Kidney (tissue), 14 donors: Measurements from ENCODE around the gene TSBP1. TPM values are rescaled to one million over a fixed set of nuclear protein-coding genes. Genes with fewer than 3 reads are reported as not detected.

ENCODE experiments used
- DNase-seq, 5 donors: peaks; one replicate each; pipeline ENCODE4 v3.0.0-alpha.2; 2013 to 2020
- FAIRE-seq: peaks from 2 replicates; lab custom pipeline; 2012; peaks lifted over from hg19 to GRCh38; lab: Jason Lieb, UNC
- H3K27ac ChIP-seq, 2 donors: one replicate each; pipeline ENCODE4 v1.7.0; 2013; ENCODE audit warnings: low read depth in 2 of 2, low read length in 2 of 2, inconsistent platforms in 1 of 2
- H3K27me3 ChIP-seq: one replicate; pipeline ENCODE4 v1.7.1; 2013; ENCODE audit warnings: low read length, inconsistent platforms; ENCODE audit not compliant: control insufficient read depth, insufficient read depth
- H3K36me3 ChIP-seq, 3 donors: one replicate each; pipeline versions ENCODE4 v1.7.0 to v1.7.1; 2013; ENCODE audit warnings: low read length in 3 of 3, control low read depth in 1 of 3, inconsistent platforms in 1 of 3; ENCODE audit not compliant: insufficient read depth in 3 of 3, control insufficient read depth in 2 of 3
- H3K4me1 ChIP-seq, 3 donors: one replicate each; pipeline versions ENCODE4 v1.7.0 to v1.7.1; 2013; ENCODE audit warnings: low read length in 3 of 3, inconsistent platforms in 1 of 3, low read depth in 1 of 3; ENCODE audit not compliant: control insufficient read depth in 2 of 3, insufficient read depth in 2 of 3
- H3K4me3 ChIP-seq, 3 donors: one replicate each; pipeline versions ENCODE4 v1.7.0 to v1.8.1; 2013; ENCODE audit warnings: low read length in 3 of 3, control low read depth in 1 of 3, inconsistent platforms in 1 of 3
- H3K9ac ChIP-seq, 3 donors: one replicate each; pipeline versions ENCODE4 v1.7.0 to v1.7.1; 2013; ENCODE audit warnings: low read length in 3 of 3, control low read depth in 1 of 3, inconsistent platforms in 1 of 3
- H3K9me3 ChIP-seq, 3 donors: one replicate each; pipeline versions ENCODE4 v1.7.0 to v1.7.1; 2013; ENCODE audit warnings: low read length in 3 of 3, control low read depth in 1 of 3, inconsistent platforms in 1 of 3; ENCODE audit not compliant: control insufficient read depth in 2 of 3, insufficient read depth in 1 of 3
- intact Hi-C: fragments of 100-400 bp; cut with DNase I; formaldehyde crosslinking; loops from one replicate; pipeline ENCODE4 v1.11.1; 2022
- polyA plus RNA-seq: library from polyadenylated mRNA; stranded (reverse); fragments of 350-450 nt; fragmentation: Illumina TruSeq; extraction: RNeasy Lipid Tissue Mini Kit (QIAGEN cat#74804); gene quantifications from one replicate; pipeline ENCODE4 v1.2.3, GENCODE V29; 2014; ENCODE audit warnings: low read depth, low replicate concordance; ENCODE audit not compliant: insufficient read depth
- total RNA-seq: library from RNA; stranded (reverse); fragmentation: NEBNext Ultra II Directional; extraction: Animal tissue kit (Norgen Biotek cat#: 25700); gene quantifications from one replicate; pipeline ENCODE4 v1.2.1, GENCODE V29; 2021
- TF ChIP-seq, protein P1 (sequence below): IDR thresholded peaks from 3 replicates; pipeline ENCODE4 v1.5.1; 2012; ENCODE audit warnings: mild to moderate bottlenecking, moderate library complexity, borderline replicate concordance; ENCODE audit not compliant: insufficient read depth; ENCODE audit errors: extremely low read depth
- donor health status: control.
- donor health status: control.
- donor health status: control.
- donor health status: control.
- donor health status: control.
- donor health status: DM: yes; HTN: yes; CAD: no.
- donor health status: Normal renal cell carcinoma (clear cell type).

The TSBP1 gene
- total and polyA plus RNA-seq, 2 donors from 2014 or later: not detected

- H3K9me3 ChIP-seq: no peaks in the 10 kb centered on the region
- no peak overlapping the region for H3K4me3 ChIP-seq
- no peak overlapping the region for H3K9ac ChIP-seq
- no peaks in the 10 kb centered on the region for H3K4me1 ChIP-seq
- intact Hi-C loops: no loop called here
- H3K36me3 ChIP-seq: no peaks in the 10 kb centered on the region
- no peak for FAIRE-seq
- H3K27ac ChIP-seq: no peak overlapping the region
- TF ChIP-seq, protein P1, sequence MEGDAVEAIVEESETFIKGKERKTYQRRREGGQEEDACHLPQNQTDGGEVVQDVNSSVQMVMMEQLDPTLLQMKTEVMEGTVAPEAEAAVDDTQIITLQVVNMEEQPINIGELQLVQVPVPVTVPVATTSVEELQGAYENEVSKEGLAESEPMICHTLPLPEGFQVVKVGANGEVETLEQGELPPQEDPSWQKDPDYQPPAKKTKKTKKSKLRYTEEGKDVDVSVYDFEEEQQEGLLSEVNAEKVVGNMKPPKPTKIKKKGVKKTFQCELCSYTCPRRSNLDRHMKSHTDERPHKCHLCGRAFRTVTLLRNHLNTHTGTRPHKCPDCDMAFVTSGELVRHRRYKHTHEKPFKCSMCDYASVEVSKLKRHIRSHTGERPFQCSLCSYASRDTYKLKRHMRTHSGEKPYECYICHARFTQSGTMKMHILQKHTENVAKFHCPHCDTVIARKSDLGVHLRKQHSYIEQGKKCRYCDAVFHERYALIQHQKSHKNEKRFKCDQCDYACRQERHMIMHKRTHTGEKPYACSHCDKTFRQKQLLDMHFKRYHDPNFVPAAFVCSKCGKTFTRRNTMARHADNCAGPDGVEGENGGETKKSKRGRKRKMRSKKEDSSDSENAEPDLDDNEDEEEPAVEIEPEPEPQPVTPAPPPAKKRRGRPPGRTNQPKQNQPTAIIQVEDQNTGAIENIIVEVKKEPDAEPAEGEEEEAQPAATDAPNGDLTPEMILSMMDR: no peak
- DNase-seq: no peak
- no peaks in the 10 kb centered on the region for H3K27me3 ChIP-seq
Measured at GRCh38 chr6:32396028-32396427, 24.3 kb upstream of the TSBP1 start.

DNA sequence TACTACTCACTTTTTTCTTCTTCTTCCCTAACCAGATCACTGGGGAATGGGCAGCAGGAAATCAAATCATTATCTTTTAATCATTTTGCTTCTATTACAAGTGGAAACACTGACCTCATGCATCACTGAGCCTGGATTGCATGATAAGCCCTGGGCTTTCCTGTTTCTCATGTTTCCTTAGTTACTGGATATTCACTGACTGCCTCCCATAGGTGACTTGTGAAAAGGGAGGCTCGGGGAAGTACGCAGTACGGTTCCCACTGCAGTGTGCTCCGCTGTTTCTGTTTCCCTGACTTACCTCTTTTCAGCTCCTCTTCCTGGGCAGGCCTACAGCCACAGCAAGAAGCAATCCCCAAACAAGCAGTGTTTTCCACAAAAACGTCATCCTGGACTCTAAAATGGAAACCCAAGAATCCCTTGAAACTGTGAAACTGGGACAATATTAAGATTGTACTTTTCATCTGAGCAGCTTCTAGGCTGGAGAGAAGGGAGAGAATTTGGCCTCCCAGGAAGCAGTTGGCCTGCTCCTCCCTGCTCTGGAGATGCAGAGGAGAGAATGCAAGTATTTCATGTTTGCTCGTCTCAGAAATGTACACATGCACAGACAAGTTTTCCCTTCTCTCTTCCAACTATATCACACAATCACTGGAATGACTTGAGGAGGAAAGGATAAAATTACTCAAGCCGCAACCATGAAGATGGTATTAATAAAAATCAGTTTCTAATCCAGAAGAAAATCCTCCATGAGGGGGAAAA lies 22.1 kb upstream of the TSBP1 start:
- H3K9ac ChIP-seq: no peak overlapping the region
- no peaks in the 10 kb centered on the region for H3K36me3 ChIP-seq
- peak in 3 of 5 donors; percentile 49 to 80 (median 74) for DNase-seq
- no peaks in the 10 kb centered on the region for H3K27me3 ChIP-seq
- H3K4me1 ChIP-seq: no peaks in the 10 kb centered on the region
- TF ChIP-seq, protein P1: no peak
- no peak for FAIRE-seq
- H3K27ac ChIP-seq: peak overlapping the region in 1 of 2 donors; percentile 11
- intact Hi-C loops: no loop called here
- no peaks in the 10 kb centered on the region for H3K9me3 ChIP-seq
- H3K4me3 ChIP-seq: no peak overlapping the region

- FAIRE-seq (no peak), DNase-seq (no peak)
- H3K4me1 ChIP-seq: no peaks in the 10 kb centered on the region
- no peaks in the 10 kb centered on the region for H3K27me3 ChIP-seq
- H3K27ac ChIP-seq: no peak overlapping the region
- intact Hi-C loops: no loop called here
- H3K9me3 ChIP-seq: no peaks in the 10 kb centered on the region
- H3K9ac ChIP-seq: no peak overlapping the region
- no peak overlapping the region for H3K4me3 ChIP-seq
- H3K36me3 ChIP-seq: no peaks in the 10 kb centered on the region
- TF ChIP-seq, protein P1: no peak
Measured at GRCh38 chr6:32391505-32391904, 19.8 kb upstream of the TSBP1 start.
